Osteoblast (primary cell): ENCODE results near the gene MAP3K5. TPM values are rescaled to one million over a fixed set of nuclear protein-coding genes. Genes with fewer than 3 reads are reported as not detected.

ENCODE experiments used
- DNase-seq: peaks from one replicate; pipeline ENCODE4 v3.0.0; 2011; ENCODE audit warnings: low spot score, mixed read lengths; ENCODE audit not compliant: insufficient read length; ENCODE audit errors: missing footprints
- H2AFZ ChIP-seq: 2 replicates; pipeline ENCODE4 v1.6.0; 2011; ENCODE audit warnings: mild to moderate bottlenecking, low read length
- H3K27ac ChIP-seq: 2 replicates; pipeline ENCODE4 v1.5.1; 2011; ENCODE audit warnings: mild to moderate bottlenecking, low read depth, low read length, moderate library complexity
- H3K27me3 ChIP-seq: 2 replicates; pipeline ENCODE4 v1.6.0; 2012; ENCODE audit warnings: mild to moderate bottlenecking, control low read depth, inconsistent platforms, low read length, moderate library complexity; ENCODE audit not compliant: insufficient read depth
- H3K36me3 ChIP-seq: 2 replicates; pipeline ENCODE4 v1.5.1; 2011; ENCODE audit warnings: mild to moderate bottlenecking, low read length, control low read depth, moderate library complexity; ENCODE audit not compliant: insufficient read depth
- H3K4me1 ChIP-seq: 2 replicates; pipeline ENCODE4 v1.5.1; 2011; ENCODE audit warnings: mild to moderate bottlenecking, low read length, control low read depth, moderate library complexity; ENCODE audit not compliant: insufficient read depth
- H3K4me2 ChIP-seq: 2 replicates; pipeline ENCODE4 v1.6.0; 2011; ENCODE audit warnings: mild to moderate bottlenecking, low read length; ENCODE audit not compliant: insufficient read depth
- H3K4me3 ChIP-seq: fragments of 200-600 bp; sonication (generic); 3 replicates; pipeline ENCODE4 v1.5.1; 2012; ENCODE audit warnings: mild to moderate bottlenecking, low read length, inconsistent platforms; ENCODE audit not compliant: insufficient read depth
- H3K79me2 ChIP-seq: 2 replicates; pipeline ENCODE4 v1.6.0; 2012; ENCODE audit warnings: mild to moderate bottlenecking, low read length, control low read depth, inconsistent platforms; ENCODE audit not compliant: insufficient read depth
- H3K9me3 ChIP-seq: 2 replicates; pipeline ENCODE4 v1.5.1; 2011; ENCODE audit warnings: low read depth, low read length, control low read depth
- H4K20me1 ChIP-seq: 2 replicates; pipeline ENCODE4 v1.6.0; 2012; ENCODE audit warnings: mild to moderate bottlenecking, low read length, control low read depth; ENCODE audit not compliant: insufficient read depth
- total RNA-seq: library from RNA; depleted of rRNA; stranded (reverse); fragments of >200 nt; gene quantifications from 2 replicates; pipeline ENCODE4 v1.2.3, GENCODE V29; 2012
- TF ChIP-seq, protein P1 (sequence below): IDR thresholded peaks from 2 replicates; pipeline ENCODE4 v1.5.1; 2011; ENCODE audit warnings: mild to moderate bottlenecking, low read depth, low read length, moderate library complexity; ENCODE audit errors: extremely low read depth

The MAP3K5 gene
- total RNA-seq, 1 donor = 8.3 TPM

DNA sequence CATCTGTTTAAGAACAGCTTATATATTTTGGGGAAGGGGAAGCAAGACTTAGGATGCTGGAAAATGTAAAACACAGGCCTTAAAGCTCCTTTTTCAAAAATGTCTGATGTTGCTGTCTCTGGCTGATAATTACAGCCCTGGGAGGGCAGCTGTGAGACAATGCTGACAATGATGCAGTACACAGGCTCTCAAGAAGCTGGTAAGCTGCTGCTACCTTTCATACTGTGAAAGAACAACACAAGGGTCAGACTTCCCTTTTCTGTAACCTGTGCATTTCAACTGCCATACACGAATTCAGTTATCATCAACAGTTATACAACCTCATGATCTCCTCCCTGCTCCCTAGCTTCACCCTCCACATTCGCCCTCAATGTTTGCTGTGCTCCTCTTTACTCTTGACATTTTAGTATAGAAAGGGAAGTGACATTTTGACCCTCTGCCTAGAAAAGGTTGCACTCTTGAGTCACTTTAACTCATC, 267.3 kb downstream of the MAP3K5 start:
- TF ChIP-seq, protein P1, sequence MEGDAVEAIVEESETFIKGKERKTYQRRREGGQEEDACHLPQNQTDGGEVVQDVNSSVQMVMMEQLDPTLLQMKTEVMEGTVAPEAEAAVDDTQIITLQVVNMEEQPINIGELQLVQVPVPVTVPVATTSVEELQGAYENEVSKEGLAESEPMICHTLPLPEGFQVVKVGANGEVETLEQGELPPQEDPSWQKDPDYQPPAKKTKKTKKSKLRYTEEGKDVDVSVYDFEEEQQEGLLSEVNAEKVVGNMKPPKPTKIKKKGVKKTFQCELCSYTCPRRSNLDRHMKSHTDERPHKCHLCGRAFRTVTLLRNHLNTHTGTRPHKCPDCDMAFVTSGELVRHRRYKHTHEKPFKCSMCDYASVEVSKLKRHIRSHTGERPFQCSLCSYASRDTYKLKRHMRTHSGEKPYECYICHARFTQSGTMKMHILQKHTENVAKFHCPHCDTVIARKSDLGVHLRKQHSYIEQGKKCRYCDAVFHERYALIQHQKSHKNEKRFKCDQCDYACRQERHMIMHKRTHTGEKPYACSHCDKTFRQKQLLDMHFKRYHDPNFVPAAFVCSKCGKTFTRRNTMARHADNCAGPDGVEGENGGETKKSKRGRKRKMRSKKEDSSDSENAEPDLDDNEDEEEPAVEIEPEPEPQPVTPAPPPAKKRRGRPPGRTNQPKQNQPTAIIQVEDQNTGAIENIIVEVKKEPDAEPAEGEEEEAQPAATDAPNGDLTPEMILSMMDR = no peak
- Histone ChIP-seq H3K27me3 (peaks cover 6% of the 10 kb centered on the region), H4K20me1 (no peaks in the 10 kb centered on the region), H3K27ac (no peak overlapping the region), H3K4me1 (no peaks in the 10 kb centered on the region), H2AFZ (no peak overlapping the region), H3K4me2 (no peak overlapping the region), H3K4me3 (no peak overlapping the region), H3K9me3 (no peaks in the 10 kb centered on the region), H3K79me2 (no peaks in the 10 kb centered on the region), H3K36me3 (no peaks in the 10 kb centered on the region)
- DNase-seq = no peak

DNA sequence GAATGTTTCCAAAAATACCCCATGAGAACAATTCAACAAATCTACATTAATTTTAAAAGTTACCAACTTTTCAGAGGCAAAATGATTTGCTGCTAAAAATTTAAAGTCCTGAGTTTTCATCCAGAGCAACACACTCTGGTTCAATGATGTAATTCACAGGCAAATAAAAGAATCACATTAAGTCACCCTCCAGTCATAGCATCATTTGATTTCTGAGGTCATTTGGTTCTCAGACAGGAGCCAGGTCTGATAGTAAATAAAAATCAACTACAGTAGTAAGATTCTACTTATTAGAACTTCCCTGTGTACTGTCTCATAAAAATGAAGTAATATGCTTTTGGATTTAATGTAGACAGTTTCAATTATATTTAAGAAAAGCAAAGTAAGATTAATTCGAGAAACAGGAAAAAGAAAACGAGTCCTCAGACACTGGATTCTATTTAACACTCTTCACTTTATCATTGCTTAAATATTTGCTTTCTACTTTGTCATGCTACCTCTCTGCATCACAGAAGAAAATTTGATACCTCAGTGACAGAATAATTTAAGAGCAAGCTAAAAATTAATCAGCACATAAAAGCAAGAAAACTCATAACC, 267.8 kb downstream of the MAP3K5 start:
- Histone ChIP-seq H2AFZ (no peak overlapping the region), H4K20me1 (no peaks in the 10 kb centered on the region), H3K4me3 (no peak overlapping the region), H3K9me3 (no peaks in the 10 kb centered on the region), H3K27me3 (peaks cover 6% of the 10 kb centered on the region), H3K36me3 (no peaks in the 10 kb centered on the region), H3K27ac (no peak overlapping the region), H3K4me2 (no peak overlapping the region), H3K4me1 (no peaks in the 10 kb centered on the region), H3K79me2 (no peaks in the 10 kb centered on the region)
- TF ChIP-seq, protein P1 = no peak
- DNase-seq = no peak

DNA sequence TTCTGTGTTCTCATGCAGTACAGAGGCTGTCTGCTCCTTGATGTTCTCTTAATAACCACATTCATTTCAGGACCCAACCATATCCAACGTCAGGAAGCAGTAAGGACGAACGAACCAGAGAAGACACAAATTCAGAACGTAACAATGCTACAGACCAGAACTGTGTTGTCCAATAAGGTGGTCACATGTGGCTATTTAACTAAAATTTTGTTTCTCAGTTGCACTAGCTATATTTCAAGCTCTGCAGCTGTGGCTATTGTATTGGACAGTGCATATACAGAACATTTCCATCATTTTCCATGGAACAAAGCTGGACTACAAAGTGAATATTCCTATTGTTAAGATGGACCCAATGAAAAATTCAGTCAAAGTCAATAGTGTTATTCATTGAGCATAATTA, 269.1 kb downstream of the MAP3K5 start:
- H3K79me2 ChIP-seq = no peaks in the 10 kb centered on the region
- H4K20me1 ChIP-seq = no peaks in the 10 kb centered on the region
- H3K27ac ChIP-seq = no peak overlapping the region
- H3K27me3 ChIP-seq = peaks cover 7% of the 10 kb centered on the region
- H3K9me3 ChIP-seq = no peaks in the 10 kb centered on the region
- no peak overlapping the region for H3K4me3 ChIP-seq
- H3K4me1 ChIP-seq = no peaks in the 10 kb centered on the region
- TF ChIP-seq, protein P1 = no peak
- no peak overlapping the region for H3K4me2 ChIP-seq
- H3K36me3 ChIP-seq = no peaks in the 10 kb centered on the region
- DNase-seq = no peak
- H2AFZ ChIP-seq = no peak overlapping the region

DNA sequence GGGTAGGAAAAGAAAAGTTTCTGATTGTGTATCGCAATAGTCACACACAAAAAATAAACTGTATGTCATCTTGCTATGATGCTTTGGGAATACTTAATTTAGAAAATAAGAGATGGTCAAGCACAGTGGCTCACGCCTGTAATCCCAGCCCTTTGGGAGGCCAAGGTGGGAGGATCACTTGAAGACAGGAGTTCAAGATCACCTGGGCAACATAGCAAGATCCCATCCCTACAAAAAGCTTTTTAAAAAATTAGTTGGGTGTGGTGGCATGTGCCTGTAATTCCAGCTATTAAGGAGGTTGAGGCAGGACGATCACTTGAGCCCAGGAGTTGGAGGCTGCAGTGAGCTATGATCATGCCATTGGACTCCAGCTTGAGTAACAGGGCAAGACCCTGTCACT, 269.6 kb downstream of the MAP3K5 start:
- no peaks in the 10 kb centered on the region for H3K9me3 ChIP-seq
- TF ChIP-seq, protein P1 = no peak
- no peak for DNase-seq
- peaks cover 9% of the 10 kb centered on the region for H3K27me3 ChIP-seq
- no peak overlapping the region for H3K4me2 ChIP-seq
- no peaks in the 10 kb centered on the region for H4K20me1 ChIP-seq
- H2AFZ ChIP-seq = no peak overlapping the region
- H3K27ac ChIP-seq = no peak overlapping the region
- H3K4me1 ChIP-seq = no peaks in the 10 kb centered on the region
- no peak overlapping the region for H3K4me3 ChIP-seq
- H3K36me3 ChIP-seq = no peaks in the 10 kb centered on the region
- no peaks in the 10 kb centered on the region for H3K79me2 ChIP-seq
